Neural progenitor cell (in vitro differentiated cells): ENCODE results near the gene SNRNP40. TPM values are rescaled to one million over a fixed set of nuclear protein-coding genes. Genes with fewer than 3 reads are reported as not detected.
A peak's percentile ranks its signal among the peaks of the same experiment; 100 is the strongest.
"Not testable (repeated sequence)": the region's sequence is repeated elsewhere in the genome, so short reads cannot be mapped to it uniquely, and the experiment has no call there.

Experiments used
- DNase-seq: peaks from one replicate; pipeline ENCODE4 v3.0.0-alpha.2; 2016; ENCODE audit warnings: low spot score
- H2AFZ ChIP-seq: fragments of 200-600 bp; sonication (generic); replicated peaks from 2 replicates; pipeline ENCODE4 v1.6.1; 2016; ENCODE audit warnings: antibody characterized with exemption
- H3F3A ChIP-seq: fragments of 200-600 bp; sonication (generic); 2 replicates; pipeline ENCODE4 v1.6.1; 2016; ENCODE audit warnings: antibody characterized with exemption, low read depth
- H3K27ac ChIP-seq: fragments of 200-600 bp; sonication (generic); 2 replicates; pipeline ENCODE4 v1.5.1; 2016; ENCODE audit warnings: mild to moderate bottlenecking
- H3K27me3 ChIP-seq: fragments of 200-600 bp; sonication (generic); 2 replicates; pipeline ENCODE4 v1.6.1; 2016; ENCODE audit warnings: mild to moderate bottlenecking, moderate library complexity
- H3K36me3 ChIP-seq: fragments of 200-600 bp; sonication (generic); 2 replicates; pipeline ENCODE4 v1.5.1; 2016
- H3K4me1 ChIP-seq: fragments of 200-600 bp; sonication (generic); 2 replicates; pipeline ENCODE4 v1.6.1; 2016; ENCODE audit warnings: mixed run types
- H3K4me2 ChIP-seq: fragments of 200-600 bp; sonication (generic); 2 replicates; pipeline ENCODE4 v1.6.1; 2016
- H3K4me3 ChIP-seq: fragments of 200-600 bp; sonication (generic); 2 replicates; pipeline ENCODE4 v1.5.1; 2016
- H3K79me2 ChIP-seq: fragments of 200-600 bp; sonication (generic); 2 replicates; pipeline ENCODE4 v1.6.1; 2016; ENCODE audit warnings: low read depth
- H3K9ac ChIP-seq: fragments of 200-600 bp; sonication (generic); 2 replicates; pipeline ENCODE4 v1.6.1; 2016
- H3K9me3 ChIP-seq: fragments of 200-600 bp; sonication (generic); 2 replicates; pipeline ENCODE4 v1.5.1; 2016; ENCODE audit warnings: low read depth
- H4K20me1 ChIP-seq: fragments of 200-600 bp; sonication (generic); 2 replicates; pipeline ENCODE4 v1.6.1; 2016; ENCODE audit warnings: low read depth
- H3K27ac Mint-ChIP-seq: 3 replicates; pipeline ENCODE4 v1.8.0; 2021; ENCODE audit warnings: mixed read lengths
- H3K27me3 Mint-ChIP-seq: 2 replicates; pipeline ENCODE4 v1.8.0; 2022; ENCODE audit warnings: low read depth, mild to moderate bottlenecking, inconsistent platforms, moderate library complexity, mixed read lengths; ENCODE audit not compliant: insufficient read depth
- H3K36me3 Mint-ChIP-seq: 3 replicates; pipeline ENCODE4 v1.8.0; 2021; ENCODE audit warnings: mixed read lengths
- H3K4me1 Mint-ChIP-seq: 3 replicates; pipeline ENCODE4 v1.8.0; 2021; ENCODE audit warnings: mixed read lengths
- H3K4me3 Mint-ChIP-seq: 3 replicates; pipeline ENCODE4 v1.8.0; 2021; ENCODE audit warnings: mild to moderate bottlenecking, moderate library complexity, mixed read lengths
- H3K9me3 Mint-ChIP-seq: 3 replicates; pipeline ENCODE4 v1.8.0; 2020; ENCODE audit warnings: mixed read lengths
- CTCF ChIP-seq: fragments of 200-600 bp; sonication (generic); IDR thresholded peaks from 2 replicates; pipeline ENCODE4 v1.5.1; 2017; ENCODE audit warnings: antibody characterized with exemption, mild to moderate bottlenecking
- EZH2 ChIP-seq: fragments of 200-600 bp; sonication (generic); IDR thresholded peaks from 2 replicates; pipeline ENCODE4 v1.6.1; 2017; ENCODE audit warnings: antibody characterized with exemption, mild to moderate bottlenecking, moderate library complexity
- EZH2phosphoT487 ChIP-seq: fragments of 200-600 bp; sonication (generic); IDR thresholded peaks from 2 replicates; pipeline ENCODE4 v1.6.1; 2017; ENCODE audit warnings: antibody characterized with exemption
- total RNA-seq: library from RNA; depleted of rRNA; stranded (reverse); fragments of >200 nt; gene quantifications from 2 replicates; pipeline ENCODE4 v1.2.3, GENCODE V29; 2015; ENCODE audit warnings: low replicate concordance

SNRNP40 gene
- total RNA-seq, 1 donor from 2014 or later, result 179 TPM

GRCh38 chr1:31266547-31266946, 30.0 kb downstream of the SNRNP40 start:
- no peaks in the 10 kb centered on the region for H3K4me1 Mint-ChIP-seq
- Histone ChIP-seq H3K4me2 (peak overlapping the region; percentile 59), H3K4me3 (no peak overlapping the region), H3F3A (peaks cover 27% of the 10 kb centered on the region), H3K4me1 (peaks cover 16% of the 10 kb centered on the region), H2AFZ (no peak overlapping the region), H3K27me3 (no peaks in the 10 kb centered on the region), H3K9me3 (no peaks in the 10 kb centered on the region), H3K36me3 (peaks cover 20% of the 10 kb centered on the region), H3K9ac (no peak overlapping the region), H3K27ac (peak overlapping the region; percentile 63), H4K20me1 (peaks cover 26% of the 10 kb centered on the region), H3K79me2 (no peaks in the 10 kb centered on the region)
- no peak overlapping the region for H3K4me3 Mint-ChIP-seq
- no peaks in the 10 kb centered on the region for H3K27me3 Mint-ChIP-seq
- no peaks in the 10 kb centered on the region for H3K9me3 Mint-ChIP-seq
- no peak for TF ChIP-seq CTCF
- TF ChIP-seq EZH2, result no peak
- H3K27ac Mint-ChIP-seq, result no peak overlapping the region
- DNase-seq, result no peak
- peaks cover 37% of the 10 kb centered on the region for H3K36me3 Mint-ChIP-seq

DNA sequence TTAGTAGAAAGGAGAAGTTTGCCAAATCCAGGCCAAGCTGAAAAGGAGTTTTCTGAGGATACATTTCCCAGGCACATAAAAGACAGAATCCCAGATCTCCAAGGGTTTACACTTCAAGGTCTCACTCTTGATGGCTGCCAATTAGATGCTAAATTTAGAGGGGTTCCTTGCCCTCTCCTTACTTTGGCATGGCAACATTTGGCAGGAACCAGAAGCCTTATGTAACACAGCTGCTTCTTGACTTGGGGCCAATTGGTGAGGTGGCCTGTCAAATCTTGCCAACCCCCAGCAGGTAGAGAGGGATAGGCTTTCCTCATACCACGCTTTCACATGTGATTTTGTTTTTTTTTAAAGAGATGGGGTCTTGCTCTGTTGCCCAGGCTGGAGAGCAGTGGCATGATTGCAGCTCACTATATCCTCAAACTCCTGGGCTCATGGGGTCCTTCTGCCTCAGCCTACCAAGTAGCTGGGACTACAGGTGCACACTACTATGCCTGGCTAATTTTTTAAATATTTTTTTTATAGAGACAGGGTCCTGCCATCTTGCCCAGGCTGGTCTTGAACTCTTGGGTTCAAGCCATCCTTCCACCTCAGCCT, 31.7 kb downstream of the SNRNP40 start:
- H3K4me3 ChIP-seq, result no peak overlapping the region
- H3K27me3 ChIP-seq, result no peaks in the 10 kb centered on the region
- peaks cover 18% of the 10 kb centered on the region for H3F3A ChIP-seq
- H3K4me2 ChIP-seq, result no peak overlapping the region
- no peaks in the 10 kb centered on the region for H3K79me2 ChIP-seq
- Mint-ChIP-seq H3K27me3 (no peaks in the 10 kb centered on the region), H3K36me3 (peaks cover 28% of the 10 kb centered on the region), H3K27ac (no peak overlapping the region), H3K4me1 (no peaks in the 10 kb centered on the region), H3K4me3 (no peak overlapping the region), H3K9me3 (no peaks in the 10 kb centered on the region)
- H3K9ac ChIP-seq, result no peak overlapping the region
- TF ChIP-seq EZH2, result no peak
- TF ChIP-seq EZH2phosphoT487, result no peak
- no peak for TF ChIP-seq CTCF
- H3K9me3 ChIP-seq, result no peaks in the 10 kb centered on the region
- no peak overlapping the region for H3K27ac ChIP-seq
- H2AFZ ChIP-seq, result no peak overlapping the region
- peaks cover 16% of the 10 kb centered on the region for H3K4me1 ChIP-seq
- H4K20me1 ChIP-seq, result peaks cover 26% of the 10 kb centered on the region
- peaks cover 22% of the 10 kb centered on the region for H3K36me3 ChIP-seq
- DNase-seq, result no peak

DNA sequence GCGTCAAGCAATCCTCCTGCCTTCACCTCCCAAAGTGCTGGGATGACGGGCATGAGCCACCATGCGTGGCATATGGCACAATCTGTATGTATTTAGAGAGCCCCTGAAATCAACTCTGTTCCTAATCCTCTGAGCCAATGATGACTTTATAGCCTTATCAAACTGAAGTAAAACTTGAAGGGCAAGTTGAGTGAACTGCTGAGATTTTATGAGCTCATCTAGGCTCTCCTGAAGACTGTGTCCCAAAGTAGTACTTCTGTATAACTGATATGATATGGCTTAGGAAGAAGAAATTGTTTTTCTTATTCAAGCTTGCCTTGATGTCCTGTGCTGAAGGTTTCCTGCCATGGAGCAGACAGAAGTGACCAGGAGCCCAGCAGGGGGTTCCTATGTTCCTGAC, 33.2 kb downstream of the SNRNP40 start:
- H3K79me2 ChIP-seq, result no peaks in the 10 kb centered on the region
- no peak overlapping the region for H3K4me2 ChIP-seq
- no peak overlapping the region for H3K4me3 ChIP-seq
- H3K9ac ChIP-seq, result no peak overlapping the region
- H3K36me3 Mint-ChIP-seq, result peaks cover 24% of the 10 kb centered on the region
- H3K27me3 Mint-ChIP-seq, result no peaks in the 10 kb centered on the region
- no peak for TF ChIP-seq EZH2
- H3K4me1 Mint-ChIP-seq, result no peaks in the 10 kb centered on the region
- no peak overlapping the region for H2AFZ ChIP-seq
- H4K20me1 ChIP-seq, result peaks cover 26% of the 10 kb centered on the region
- H3K27ac Mint-ChIP-seq, result no peak overlapping the region
- H3K4me3 Mint-ChIP-seq, result no peak overlapping the region
- no peaks in the 10 kb centered on the region for H3K27me3 ChIP-seq
- peaks cover 29% of the 10 kb centered on the region for H3K36me3 ChIP-seq
- no peaks in the 10 kb centered on the region for H3K9me3 Mint-ChIP-seq
- H3K4me1 ChIP-seq, result peaks cover 16% of the 10 kb centered on the region
- H3K9me3 ChIP-seq, result no peaks in the 10 kb centered on the region
- DNase-seq, result no peak
- H3K27ac ChIP-seq, result no peak overlapping the region
- H3F3A ChIP-seq, result peaks cover 21% of the 10 kb centered on the region

DNA sequence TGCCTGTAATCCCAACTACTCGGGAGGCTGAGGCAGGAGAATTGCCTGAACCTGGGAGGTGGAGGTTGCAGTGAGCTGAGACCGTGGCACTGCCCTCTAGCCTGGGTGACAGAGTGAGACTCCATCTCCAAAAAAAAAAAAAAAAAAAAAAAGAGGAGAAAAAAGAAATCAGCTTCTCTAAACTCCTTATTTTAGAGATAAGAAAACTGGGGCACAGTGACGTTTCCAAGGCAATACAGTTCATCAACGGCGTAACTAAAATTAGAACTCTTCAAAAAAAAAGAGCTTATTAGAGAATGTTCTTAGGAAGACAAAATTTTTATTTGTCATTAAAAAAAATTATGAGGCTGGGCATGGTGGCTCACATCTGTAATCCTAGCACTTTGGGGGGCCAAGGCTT, 34.2 kb downstream of the SNRNP40 start:
- not testable (repeated sequence) for H3K27me3 Mint-ChIP-seq, H3K4me2 ChIP-seq, H3K27ac ChIP-seq, H3K9me3 ChIP-seq, H3K4me3 ChIP-seq, H3K79me2 ChIP-seq, H3K9ac ChIP-seq, DNase-seq, H3K27ac Mint-ChIP-seq, H3K4me3 Mint-ChIP-seq, H3K4me1 Mint-ChIP-seq, H3K9me3 Mint-ChIP-seq, H2AFZ ChIP-seq, H3K27me3 ChIP-seq
- Histone ChIP-seq H3K4me1 (peaks cover 16% of the 10 kb centered on the region), H3K36me3 (peaks cover 29% of the 10 kb centered on the region), H4K20me1 (peaks cover 26% of the 10 kb centered on the region), H3F3A (peaks cover 20% of the 10 kb centered on the region)
- peaks cover 30% of the 10 kb centered on the region for H3K36me3 Mint-ChIP-seq
